GM12865 (cell line): ENCODE results near the gene ZC3H7A.
"Not testable (repeated sequence)": the region's sequence is repeated elsewhere in the genome, so short reads cannot be mapped to it uniquely, and the experiment has no call there.

Experiments
- DNase-seq: peaks from one replicate; pipeline ENCODE4 v3.0.0; 2010; ENCODE audit warnings: low read depth
- H3K4me3 ChIP-seq: 2 replicates; pipeline ENCODE4 v1.5.1; 2011; ENCODE audit warnings: mild to moderate bottlenecking, low read depth, low read length, control low read depth
- TF ChIP-seq, protein P1 (sequence below): IDR thresholded peaks from 2 replicates; pipeline ENCODE4 v1.5.1; 2011; ENCODE audit warnings: low read length, control low read depth, low read depth, inconsistent platforms; ENCODE audit not compliant: insufficient read depth; ENCODE audit errors: missing control alignments

The ZC3H7A gene

DNA sequence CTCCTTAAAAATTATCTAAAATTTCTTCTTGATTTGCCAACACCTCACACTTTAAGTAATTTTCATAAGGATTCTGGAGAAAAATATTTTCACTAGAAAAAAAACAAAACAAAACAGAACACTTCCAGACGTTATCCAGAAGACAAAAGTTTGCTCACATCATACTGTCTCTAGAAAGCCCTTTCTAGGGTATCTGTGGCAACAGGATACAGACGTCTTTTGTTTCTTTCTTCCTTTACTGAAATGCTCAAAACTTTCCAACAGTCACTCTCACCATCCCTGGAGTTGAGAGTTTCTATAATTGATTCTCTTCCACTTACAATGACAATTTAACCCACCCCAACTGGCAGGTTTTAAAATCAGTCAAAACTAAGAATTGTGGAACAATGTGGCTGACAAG lies 2.6 kb downstream of the ZC3H7A start:
- no peak overlapping the region for H3K4me3 ChIP-seq
- no peak for DNase-seq
- TF ChIP-seq, protein P1, sequence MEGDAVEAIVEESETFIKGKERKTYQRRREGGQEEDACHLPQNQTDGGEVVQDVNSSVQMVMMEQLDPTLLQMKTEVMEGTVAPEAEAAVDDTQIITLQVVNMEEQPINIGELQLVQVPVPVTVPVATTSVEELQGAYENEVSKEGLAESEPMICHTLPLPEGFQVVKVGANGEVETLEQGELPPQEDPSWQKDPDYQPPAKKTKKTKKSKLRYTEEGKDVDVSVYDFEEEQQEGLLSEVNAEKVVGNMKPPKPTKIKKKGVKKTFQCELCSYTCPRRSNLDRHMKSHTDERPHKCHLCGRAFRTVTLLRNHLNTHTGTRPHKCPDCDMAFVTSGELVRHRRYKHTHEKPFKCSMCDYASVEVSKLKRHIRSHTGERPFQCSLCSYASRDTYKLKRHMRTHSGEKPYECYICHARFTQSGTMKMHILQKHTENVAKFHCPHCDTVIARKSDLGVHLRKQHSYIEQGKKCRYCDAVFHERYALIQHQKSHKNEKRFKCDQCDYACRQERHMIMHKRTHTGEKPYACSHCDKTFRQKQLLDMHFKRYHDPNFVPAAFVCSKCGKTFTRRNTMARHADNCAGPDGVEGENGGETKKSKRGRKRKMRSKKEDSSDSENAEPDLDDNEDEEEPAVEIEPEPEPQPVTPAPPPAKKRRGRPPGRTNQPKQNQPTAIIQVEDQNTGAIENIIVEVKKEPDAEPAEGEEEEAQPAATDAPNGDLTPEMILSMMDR, result no peak

DNA sequence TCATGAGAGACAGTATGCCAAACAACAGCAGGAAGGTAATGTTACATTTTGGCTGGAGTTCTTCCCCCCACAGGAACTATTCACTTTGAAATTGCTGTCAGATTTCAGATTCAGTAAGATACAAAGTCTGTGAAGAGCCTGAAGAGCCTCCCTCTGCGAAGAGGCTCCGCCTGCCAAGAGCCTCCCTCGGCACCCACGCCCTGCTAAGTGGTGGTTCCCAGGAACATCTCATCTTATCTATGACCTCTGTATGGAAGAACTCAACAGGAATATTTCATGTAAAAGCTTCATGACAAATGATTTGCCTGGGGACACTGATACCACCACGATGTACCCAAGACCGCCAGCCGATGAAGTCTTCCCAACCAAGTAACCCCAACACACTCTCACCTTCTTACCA lies 3.2 kb downstream of the ZC3H7A start:
- no peak overlapping the region for H3K4me3 ChIP-seq
- TF ChIP-seq, protein P1, result no peak
- no peak for DNase-seq

DNA sequence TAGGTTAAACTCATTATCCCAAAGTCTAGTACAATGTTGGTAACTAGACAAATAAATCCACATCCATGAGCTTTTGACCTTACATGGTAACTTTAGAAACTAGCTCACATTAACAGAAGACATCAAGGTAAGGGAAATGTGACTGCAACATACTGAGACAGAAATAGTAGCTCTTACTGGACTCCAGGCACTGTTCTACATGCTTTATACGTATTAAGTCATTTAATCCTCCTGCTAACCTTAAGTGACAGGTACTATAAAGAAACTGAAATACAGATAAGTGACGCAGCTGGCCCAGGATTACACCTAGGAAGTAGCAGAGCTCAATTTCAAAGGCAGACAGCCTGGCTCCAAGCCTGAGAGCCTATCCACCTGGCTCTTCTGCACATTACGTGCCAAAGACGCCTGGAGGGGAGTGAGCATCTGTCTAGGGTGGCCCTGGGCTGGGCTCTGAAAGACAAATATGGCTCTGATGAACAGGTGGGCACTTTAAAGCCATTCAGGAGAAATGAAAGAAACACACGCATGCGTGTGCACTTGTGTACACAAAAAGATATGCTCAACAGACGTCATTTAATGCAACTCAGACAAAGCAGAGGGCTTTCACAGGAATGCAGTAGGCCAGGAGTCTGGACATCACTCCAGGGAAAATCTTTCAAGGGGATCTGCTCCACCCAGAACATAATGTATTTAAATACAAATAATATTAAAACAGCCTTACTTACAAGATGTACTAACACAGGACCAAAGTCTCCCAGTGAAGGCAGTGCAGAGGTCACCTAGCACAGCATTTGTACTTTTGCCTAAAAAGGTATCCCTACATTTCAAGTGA lies 4.4 kb downstream of the ZC3H7A start:
- TF ChIP-seq, protein P1, result no peak
- DNase-seq, result no peak
- no peak overlapping the region for H3K4me3 ChIP-seq

DNA sequence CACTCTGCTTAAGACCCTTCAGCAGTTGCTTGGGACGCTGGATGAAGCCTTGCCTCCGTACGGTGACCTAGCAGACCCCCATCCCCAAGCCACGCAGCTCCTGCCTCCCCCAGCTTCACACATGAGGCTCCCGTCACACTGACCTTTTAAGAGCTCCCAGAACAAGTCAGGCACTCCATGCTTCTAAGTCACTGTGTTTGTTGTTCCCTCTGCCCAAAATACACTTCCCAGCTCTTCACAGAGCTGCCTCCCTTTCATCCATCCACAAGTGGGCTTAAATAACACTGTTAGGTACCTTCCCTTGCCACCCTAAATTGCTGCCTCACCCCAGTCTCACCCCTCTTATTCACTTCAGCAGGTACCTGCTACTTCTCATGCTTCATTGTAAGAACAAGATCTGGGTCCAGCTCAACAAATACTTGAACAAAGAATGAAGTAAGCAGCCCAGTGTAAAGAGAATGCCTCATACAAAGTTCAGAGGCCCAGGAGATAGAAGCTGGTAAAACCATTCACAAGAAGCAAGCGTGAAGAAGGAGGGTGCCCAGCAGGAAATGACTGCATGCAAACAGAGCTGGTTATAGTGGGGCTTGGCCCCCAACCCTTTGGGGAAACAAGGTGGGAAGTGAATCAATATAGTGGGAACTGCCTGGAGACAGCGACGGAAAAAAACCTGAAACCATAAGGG lies 5.8 kb downstream of the ZC3H7A start:
- no peak overlapping the region for H3K4me3 ChIP-seq
- TF ChIP-seq, protein P1, result no peak
- DNase-seq, result no peak

DNA sequence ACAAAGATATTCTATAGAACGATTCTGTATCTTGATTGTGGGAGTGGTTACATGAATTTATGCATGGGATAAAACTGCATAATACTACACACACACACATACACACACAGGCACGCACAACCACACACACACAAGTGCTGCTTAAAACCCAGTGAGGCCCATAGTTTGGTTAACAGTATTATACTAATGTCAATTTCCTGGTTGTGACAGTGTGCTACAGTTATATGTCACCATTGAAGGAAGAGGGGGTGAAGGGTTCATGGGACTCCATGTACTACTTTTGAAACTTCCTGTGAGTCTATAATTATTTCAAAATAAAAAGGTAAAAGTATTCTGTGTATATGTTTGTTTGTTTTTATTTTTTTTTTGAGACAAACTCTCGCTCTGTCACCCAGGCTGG lies 8.1 kb downstream of the ZC3H7A start:
- no peak for DNase-seq
- TF ChIP-seq, protein P1, result no peak

DNA sequence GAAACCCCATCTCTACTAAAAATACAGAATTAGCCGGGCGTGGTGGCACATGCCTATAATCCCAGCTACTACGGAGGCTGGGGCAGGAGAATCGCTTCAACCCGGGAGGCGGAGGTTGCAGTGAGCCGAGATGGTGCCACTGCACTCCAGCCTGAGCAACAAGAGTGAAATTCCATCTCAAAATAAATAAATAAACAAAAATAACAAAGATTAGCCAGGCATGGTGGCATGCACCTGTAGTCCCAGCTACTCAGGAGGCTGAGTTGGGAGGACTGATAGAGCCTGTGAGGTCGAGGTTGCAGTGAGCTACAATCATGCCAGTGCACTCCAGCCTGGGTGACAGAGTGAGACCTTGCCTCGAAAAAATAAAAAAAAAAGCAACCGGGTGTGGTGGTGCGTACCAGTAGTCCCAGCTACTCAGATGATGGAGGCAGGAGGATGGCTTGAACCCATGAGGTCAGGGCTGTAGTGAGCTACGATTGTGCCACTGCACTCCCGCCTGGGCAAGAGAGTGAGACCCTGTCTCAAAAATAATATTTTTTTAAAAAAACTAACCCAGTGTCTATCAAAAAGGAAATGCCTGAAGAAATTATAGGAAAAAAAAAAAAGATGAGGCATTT lies 12.0 kb downstream of the ZC3H7A start:
- DNase-seq, H3K4me3 ChIP-seq: not testable (repeated sequence)

More for the DNA sequence above, 8.1 kb downstream of the ZC3H7A start:
- no peak overlapping the region for H3K4me3 ChIP-seq

DNA sequence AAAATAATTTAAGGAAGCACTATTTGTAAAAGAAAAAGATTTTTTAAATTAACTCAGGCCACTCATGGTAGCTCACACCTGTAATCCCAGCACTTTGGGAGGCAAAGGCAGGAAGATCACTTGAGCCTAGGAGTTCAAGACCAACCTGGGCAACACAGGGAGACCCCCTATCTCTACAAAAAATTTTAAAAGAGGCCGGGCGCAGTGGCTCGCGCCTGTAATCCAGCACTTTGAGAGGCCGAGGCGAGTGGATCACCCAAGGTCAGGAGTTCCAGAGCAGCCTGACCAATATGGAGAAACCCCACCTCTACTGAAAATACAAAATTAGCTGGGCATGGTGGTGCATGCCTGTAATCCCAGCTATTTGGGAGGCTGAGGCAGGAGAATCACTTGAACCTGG lies 12.7 kb downstream of the ZC3H7A start:
- DNase-seq, result not testable (repeated sequence)
- peak overlapping the region; percentile 66; the same call in 1 of the 2 replicates for H3K4me3 ChIP-seq
